ENCODE data around the gene MAMDC2. TPM values are rescaled to one million over a fixed set of nuclear protein-coding genes. Genes with fewer than 3 reads are reported as not detected.

Gene MAMDC2
- total and polyA plus RNA-seq, 2 donors (not counting 1 experiment from before 2014, with no cell fraction given), result not detected

DNA sequence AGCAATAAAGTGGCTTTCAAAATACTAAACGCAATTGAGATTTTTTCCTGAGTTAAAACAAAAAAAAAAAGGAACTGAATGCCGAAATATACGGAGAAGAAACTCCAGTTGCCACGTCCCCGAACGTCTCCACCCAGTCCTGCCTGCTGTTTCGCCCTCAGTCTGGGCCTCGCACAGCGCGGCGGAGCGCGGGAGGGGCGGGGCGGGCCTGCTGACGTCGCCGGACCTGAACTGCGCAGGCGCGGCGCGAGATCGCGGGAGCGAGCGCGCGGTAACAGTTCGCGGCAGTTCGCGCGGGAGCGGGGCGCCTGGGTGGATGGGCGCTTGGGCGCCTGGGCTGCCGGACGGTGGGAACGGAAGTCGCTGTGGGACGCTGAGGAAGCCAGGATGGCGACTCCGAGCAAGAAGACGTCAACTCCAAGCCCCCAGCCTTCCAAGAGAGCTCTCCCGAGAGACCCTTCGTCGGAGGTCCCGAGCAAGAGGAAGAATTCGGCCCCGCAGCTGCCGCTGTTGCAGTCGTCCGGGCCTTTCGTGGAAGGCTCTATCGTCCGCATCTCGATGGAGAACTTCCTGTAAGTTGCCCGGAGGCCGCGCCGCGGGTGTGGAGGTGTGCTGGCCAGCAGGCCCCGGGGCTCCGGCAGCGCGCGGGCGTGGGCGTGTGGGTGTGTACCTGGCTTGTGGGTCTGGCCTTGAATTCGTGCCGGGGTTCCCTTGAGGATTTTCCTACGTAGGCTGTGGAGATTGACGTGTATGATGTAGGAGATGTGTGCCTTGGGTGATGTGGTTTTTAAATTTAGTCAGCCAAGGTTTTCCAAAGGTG, 215.3 kb downstream of the MAMDC2 start, which contains the start of gene SMC5:
SMC5 (plus strand) TSS at position 287 of the 820 bp plus-strand sequence; CDS start at position 388, 101 bp downstream.
- CTCF ChIA-PET, result no interaction called here
- peaks cover 67% of the 10 kb centered on the region for H3K79me2 ChIP-seq (ENCODE audit: control insufficient read depth, insufficient read depth, low read length)
- POLR2A ChIA-PET, result no interaction called here

More for the DNA sequence above, 215.3 kb downstream of the MAMDC2 start, which contains the start of gene SMC5:
- H3K9me3 Mint-ChIP-seq (ENCODE audit: insufficient read depth), result no peaks in the 10 kb centered on the region
- H3K27me3 ChIP-seq (replicated peaks in 1 of 4; ENCODE audit: control extremely low read depth in 1 of 4, control insufficient read depth in 3 of 4, insufficient read depth in 4 of 4, low read length in 3 of 4), result no peaks in the 10 kb centered on the region
- peak within 1 kb of the TSS; percentile 91 for H2AFZ ChIP-seq (ENCODE audit: insufficient read depth, low read depth, low read length, poor library complexity, severe bottlenecking)
- TF ChIP-seq, protein P1, sequence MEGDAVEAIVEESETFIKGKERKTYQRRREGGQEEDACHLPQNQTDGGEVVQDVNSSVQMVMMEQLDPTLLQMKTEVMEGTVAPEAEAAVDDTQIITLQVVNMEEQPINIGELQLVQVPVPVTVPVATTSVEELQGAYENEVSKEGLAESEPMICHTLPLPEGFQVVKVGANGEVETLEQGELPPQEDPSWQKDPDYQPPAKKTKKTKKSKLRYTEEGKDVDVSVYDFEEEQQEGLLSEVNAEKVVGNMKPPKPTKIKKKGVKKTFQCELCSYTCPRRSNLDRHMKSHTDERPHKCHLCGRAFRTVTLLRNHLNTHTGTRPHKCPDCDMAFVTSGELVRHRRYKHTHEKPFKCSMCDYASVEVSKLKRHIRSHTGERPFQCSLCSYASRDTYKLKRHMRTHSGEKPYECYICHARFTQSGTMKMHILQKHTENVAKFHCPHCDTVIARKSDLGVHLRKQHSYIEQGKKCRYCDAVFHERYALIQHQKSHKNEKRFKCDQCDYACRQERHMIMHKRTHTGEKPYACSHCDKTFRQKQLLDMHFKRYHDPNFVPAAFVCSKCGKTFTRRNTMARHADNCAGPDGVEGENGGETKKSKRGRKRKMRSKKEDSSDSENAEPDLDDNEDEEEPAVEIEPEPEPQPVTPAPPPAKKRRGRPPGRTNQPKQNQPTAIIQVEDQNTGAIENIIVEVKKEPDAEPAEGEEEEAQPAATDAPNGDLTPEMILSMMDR (IDR thresholded peaks at IDR 0.05), result no peak
- TF ChIP-seq EZH2 (IDR thresholded peaks at IDR 0.05; ENCODE audit: borderline replicate concordance, insufficient read depth, low read depth, low read length, poor library complexity, severe bottlenecking), result no peak
- H3K27ac ChIP-seq (ENCODE audit: low read length in 2 of 2), result peak within 1 kb of the TSS; percentile 89 to 93
- H3K4me3 ChIP-seq (ENCODE audit: control extremely low read depth in 1 of 5, extremely low read depth in 1 of 5, insufficient read depth in 1 of 5, low read depth in 2 of 5, low read length in 4 of 5), result peak within 1 kb of the TSS; percentile 72 to 96 (median 93)
- peak within 1 kb of the TSS; percentile 87 for H3K4me2 ChIP-seq (replicated peaks; ENCODE audit: low read depth, low read length, poor library complexity, severe bottlenecking)
- peaks cover 26 to 34% of the 10 kb centered on the region in 2 donors for H3K4me1 ChIP-seq (ENCODE audit: control insufficient read depth in 2 of 2, insufficient read depth in 2 of 2, low read length in 2 of 2)
- H3K4me1 Mint-ChIP-seq, result peaks cover 45% of the 10 kb centered on the region
- peaks cover 40% of the 10 kb centered on the region for H4K20me1 ChIP-seq (ENCODE audit: control insufficient read depth, insufficient read depth, low read length, poor library complexity, severe bottlenecking)
- intact Hi-C loops (cut with micrococcal nuclease), result loop anchor here (1.0 to 5.0 kb wide), 5 partner anchors 155 to 1652 kb away; partner anchors contain the start of genes ABHD17B, C9orf85, KLF9 and PTAR1
- peaks cover 0 to 3% of the 10 kb centered on the region in 2 experiments for H3K36me3 ChIP-seq (replicated peaks in 1 of 2; ENCODE audit: control extremely low read depth in 1 of 2, control insufficient read depth in 1 of 2, extremely low read depth in 1 of 2, insufficient read depth in 2 of 2, low read length in 1 of 2)
- H3K27ac Mint-ChIP-seq, result peak within 1 kb of the TSS; percentile 97
- ATAC-seq (ENCODE audit: low read depth) (peak; percentile 86), DNase-seq (peak; percentile 95)
- H3K9ac ChIP-seq (ENCODE audit: low read length), result peak within 1 kb of the TSS; percentile 93
- H3K27me3 Mint-ChIP-seq, result no peaks in the 10 kb centered on the region
- H3K4me3 Mint-ChIP-seq, result peak within 1 kb of the TSS; percentile 92
- under 1% methylated on average over 75 of the region's 75 CpGs for WGBS (ENCODE audit: insufficient coverage)
- H3K9me3 ChIP-seq (ENCODE audit: control extremely low read depth in 1 of 3, control insufficient read depth in 2 of 3, insufficient read depth in 1 of 3, low read length in 2 of 3), result no peaks in the 10 kb centered on the region

Data from B cell (primary cell).